ENCODE data around the gene ARHGEF6. TPM values are rescaled to one million over a fixed set of nuclear protein-coding genes. Genes with fewer than 3 reads are reported as not detected.
A peak's percentile ranks its signal among the peaks of the same experiment; 100 is the strongest.

ARHGEF6 gene
- total and polyA plus RNA-seq, 7 donors: 11.4 to 70.5 (median 25.4) TPM

- DNase-seq (no peak), ATAC-seq (no peak)
- intact Hi-C loops (cut with DNase I): loop anchor here in 1 of 2 donors (5.0 kb wide), 1 partner anchor 200 kb away; no protein-coding TSS in a partner anchor
- peaks cover 12% of the 10 kb centered on the region for H3K4me1 ChIP-seq
- no peak overlapping the region for H3K4me3 ChIP-seq
- no peak overlapping the region for H3K27ac ChIP-seq
- no peaks in the 10 kb centered on the region for H3K9me3 ChIP-seq
- no peaks in the 10 kb centered on the region for H3K27me3 ChIP-seq (ENCODE audit: insufficient read depth in 3 of 3, low read length in 2 of 3)
- TF ChIP-seq CTCF (IDR thresholded peaks at IDR 0.05): no peak
- peaks cover 0 to 19% of the 10 kb centered on the region in 2 donors for H3K36me3 ChIP-seq (ENCODE audit: insufficient read depth in 1 of 2, low read depth in 1 of 2)
These were observed 68.0 kb downstream of the ARHGEF6 start for GRCh38 chrX:136712650-136713310.

- peak; percentile 48 for TF ChIP-seq CTCF (IDR thresholded peaks at IDR 0.05)
- intact Hi-C loops (cut with DNase I): loop anchor here in 1 of 2 donors (5.0 kb wide), 1 partner anchor 201 kb away; no protein-coding TSS in a partner anchor
- Histone ChIP-seq H3K36me3 (ENCODE audit: insufficient read depth in 1 of 2, low read depth in 1 of 2) (peaks cover 0 to 35% of the 10 kb centered on the region in 2 donors), H3K27me3 (ENCODE audit: insufficient read depth in 3 of 3, low read length in 2 of 3) (no peaks in the 10 kb centered on the region), H3K27ac (peak overlapping the region; percentile 32), H3K4me1 (peaks cover 7% of the 10 kb centered on the region), H3K9me3 (no peaks in the 10 kb centered on the region), H3K4me3 (no peak overlapping the region)
- DNase-seq: peak; percentile 34 to 67
- ATAC-seq: peak; percentile 71 to 90 (median 80)
- 21 to 65% (median 47%) methylated on average over 1 of the region's 1 CpG for WGBS, 3 donors
These were observed 69.6 kb downstream of the ARHGEF6 start for GRCh38 chrX:136711147-136711546.

- intact Hi-C loops (cut with DNase I): loop anchor here in 1 of 2 donors (5.0 kb wide), 1 partner anchor 202 kb away; no protein-coding TSS in a partner anchor
- TF ChIP-seq CTCF (IDR thresholded peaks at IDR 0.05): no peak
- 47 to 81% (median 66%) methylated on average over 2 of the region's 2 CpGs for WGBS, 3 donors
- Histone ChIP-seq H3K27ac (peak overlapping the region; percentile 32), H3K4me3 (no peak overlapping the region), H3K9me3 (no peaks in the 10 kb centered on the region), H3K36me3 (ENCODE audit: insufficient read depth in 1 of 2, low read depth in 1 of 2) (peaks cover 0 to 38% of the 10 kb centered on the region in 2 donors), H3K27me3 (ENCODE audit: insufficient read depth in 3 of 3, low read length in 2 of 3) (no peaks in the 10 kb centered on the region), H3K4me1 (peaks cover 4% of the 10 kb centered on the region)
- no peak for ATAC-seq
- no peak for DNase-seq
These were observed 70.3 kb downstream of the ARHGEF6 start for GRCh38 chrX:136710325-136710951.

- DNase-seq (no peak), ATAC-seq (peak in 2 of 4 donors; percentile 47 to 59)
- H3K27ac ChIP-seq: no peak overlapping the region
- H3K27me3 ChIP-seq (ENCODE audit: insufficient read depth in 3 of 3, low read length in 2 of 3): no peaks in the 10 kb centered on the region
- no peaks in the 10 kb centered on the region for H3K9me3 ChIP-seq
- intact Hi-C loops (cut with DNase I): loop anchor here (2.0 to 10.0 kb wide), 2 partner anchors 216 kb away; no protein-coding TSS in a partner anchor
- no peak overlapping the region for H3K4me3 ChIP-seq
- peaks cover 4% of the 10 kb centered on the region for H3K4me1 ChIP-seq
- 68 to 89% (median 79%) methylated on average over 1 of the region's 1 CpG for WGBS, 3 donors
- peaks cover 0 to 48% of the 10 kb centered on the region in 2 donors for H3K36me3 ChIP-seq (ENCODE audit: insufficient read depth in 1 of 2, low read depth in 1 of 2)
- peak; percentile 44 for TF ChIP-seq CTCF (IDR thresholded peaks at IDR 0.05)
These were observed 72.4 kb downstream of the ARHGEF6 start for GRCh38 chrX:136708348-136708747.

Data from psoas muscle (tissue), 8 donors.